Measurements from ENCODE around the gene OSM.
"Not testable (repeated sequence)": the region's sequence is repeated elsewhere in the genome, so short reads cannot be mapped to it uniquely, and the experiment has no call there.

OSM gene

GRCh38 chr22:30244641-30245040, 22.0 kb downstream of the OSM start:
- no peak for DNase-seq (ENCODE audit: low read depth in 3 of 3)

GRCh38 chr22:30244066-30244465, 22.6 kb downstream of the OSM start:
- no peak for DNase-seq (ENCODE audit: low read depth in 3 of 3)

GRCh38 chr22:30243661-30244060, 23.0 kb downstream of the OSM start:
- no peak for DNase-seq (ENCODE audit: low read depth in 3 of 3)

GRCh38 chr22:30241576-30242371, 24.9 kb downstream of the OSM start:
- DNase-seq (ENCODE audit: low read depth in 3 of 3) = no peak

GRCh38 chr22:30240541-30241417, 25.9 kb downstream of the OSM start:
- no peak for DNase-seq (ENCODE audit: low read depth in 3 of 3)

- DNase-seq (ENCODE audit: low read depth in 3 of 3) = no peak
Observed at GRCh38 chr22:30239488-30240405, 26.9 kb downstream of the OSM start.

- no peak for DNase-seq (ENCODE audit: low read depth in 3 of 3)
Observed at GRCh38 chr22:30238661-30239487, 27.8 kb downstream of the OSM start.

GRCh38 chr22:30238136-30238535, 28.5 kb downstream of the OSM start:
- DNase-seq (ENCODE audit: low read depth in 3 of 3) = no peak

GRCh38 chr22:30236875-30237274, 29.8 kb downstream of the OSM start:
- DNase-seq (ENCODE audit: low read depth in 3 of 3) = no peak

- DNase-seq (ENCODE audit: low read depth in 3 of 3) = no peak
Observed at GRCh38 chr22:30235687-30236170, 30.9 kb downstream of the OSM start.

- DNase-seq (ENCODE audit: low read depth in 3 of 3) = no peak
Observed at GRCh38 chr22:30234786-30235470, 31.7 kb downstream of the OSM start.

GRCh38 chr22:30234325-30234724, 32.3 kb downstream of the OSM start:
- not testable (repeated sequence) for DNase-seq (ENCODE audit: low read depth in 3 of 3)

GRCh38 chr22:30233582-30233981, 33.1 kb downstream of the OSM start:
- no peak for DNase-seq (ENCODE audit: low read depth in 3 of 3)

- DNase-seq (ENCODE audit: low read depth in 3 of 3) = no peak
Observed at GRCh38 chr22:30232716-30233218, 33.9 kb downstream of the OSM start.

- DNase-seq (ENCODE audit: low read depth in 3 of 3) = no peak
Observed at GRCh38 chr22:30230787-30231461, 35.7 kb downstream of the OSM start.

GRCh38 chr22:30230330-30230729, 36.3 kb downstream of the OSM start:
- no peak for DNase-seq (ENCODE audit: low read depth in 3 of 3)

- DNase-seq (ENCODE audit: low read depth in 3 of 3) = no peak
Observed at GRCh38 chr22:30228509-30229359, 37.9 kb downstream of the OSM start.

- DNase-seq (ENCODE audit: low read depth in 3 of 3) = no peak
Observed at GRCh38 chr22:30227438-30228228, 39.0 kb downstream of the OSM start.

Measured in stimulated activated CD4-positive, alpha-beta T cell treated with anti-CD3 and anti-CD28 coated beads, TNF-alpha, amount 100 ng/mL, for 24 hours (primary cell).